ENCODE measurements around the gene SEMA3F.

DNA sequence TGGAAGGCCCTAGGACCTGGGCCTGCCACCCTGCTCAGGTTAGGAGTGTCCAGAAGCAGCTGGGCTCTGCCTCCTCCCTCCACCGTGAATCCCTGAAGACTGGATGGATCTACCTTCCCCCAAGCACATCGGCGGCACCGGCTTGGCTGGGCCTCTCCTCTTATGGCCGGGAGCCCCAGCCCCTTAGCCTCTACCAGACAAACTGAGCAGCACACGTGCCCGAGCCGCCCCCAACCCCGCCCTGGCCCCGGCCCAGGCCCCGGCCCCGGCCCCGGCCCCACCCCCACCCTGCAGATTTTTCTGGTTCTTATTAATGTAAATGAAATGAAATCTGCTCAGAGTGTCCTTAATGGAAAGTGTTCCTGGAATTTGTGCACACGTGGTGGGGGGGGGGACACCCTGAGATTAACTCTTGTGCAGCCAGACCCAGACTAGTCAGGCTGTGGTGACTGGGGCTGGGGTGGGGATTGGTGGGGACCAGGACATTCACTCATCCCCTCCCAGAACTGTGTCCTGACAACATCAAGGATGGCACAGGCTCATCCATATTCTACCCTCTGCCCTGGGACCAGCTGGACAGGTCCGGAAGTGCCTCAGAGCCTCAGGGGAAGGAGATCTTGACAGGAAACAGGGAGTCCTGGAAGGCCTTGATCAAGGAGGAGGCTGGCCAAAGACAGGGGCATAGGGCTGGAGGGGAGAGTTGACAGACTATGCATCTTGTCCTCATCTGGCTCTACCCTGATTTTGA is 30.9 kb upstream of the SEMA3F start:
- TF ChIP-seq, protein P1, sequence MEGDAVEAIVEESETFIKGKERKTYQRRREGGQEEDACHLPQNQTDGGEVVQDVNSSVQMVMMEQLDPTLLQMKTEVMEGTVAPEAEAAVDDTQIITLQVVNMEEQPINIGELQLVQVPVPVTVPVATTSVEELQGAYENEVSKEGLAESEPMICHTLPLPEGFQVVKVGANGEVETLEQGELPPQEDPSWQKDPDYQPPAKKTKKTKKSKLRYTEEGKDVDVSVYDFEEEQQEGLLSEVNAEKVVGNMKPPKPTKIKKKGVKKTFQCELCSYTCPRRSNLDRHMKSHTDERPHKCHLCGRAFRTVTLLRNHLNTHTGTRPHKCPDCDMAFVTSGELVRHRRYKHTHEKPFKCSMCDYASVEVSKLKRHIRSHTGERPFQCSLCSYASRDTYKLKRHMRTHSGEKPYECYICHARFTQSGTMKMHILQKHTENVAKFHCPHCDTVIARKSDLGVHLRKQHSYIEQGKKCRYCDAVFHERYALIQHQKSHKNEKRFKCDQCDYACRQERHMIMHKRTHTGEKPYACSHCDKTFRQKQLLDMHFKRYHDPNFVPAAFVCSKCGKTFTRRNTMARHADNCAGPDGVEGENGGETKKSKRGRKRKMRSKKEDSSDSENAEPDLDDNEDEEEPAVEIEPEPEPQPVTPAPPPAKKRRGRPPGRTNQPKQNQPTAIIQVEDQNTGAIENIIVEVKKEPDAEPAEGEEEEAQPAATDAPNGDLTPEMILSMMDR (IDR thresholded peaks at IDR 0.05): no peak
- TF ChIP-seq ZFX (IDR thresholded peaks at IDR 0.05; ENCODE audit: borderline replicate concordance): no peak
